NCI-H524 treated with DMSO at 0.1 percent for 48 hours (cell line): ENCODE results near the gene TRABD2B.

ENCODE experiments used
- DNase-seq: peaks from one replicate; lab custom pipeline; 2025; lab: John Stamatoyannopoulos, UW

TRABD2B gene

GRCh38 chr1:48021792-48022191, 24.6 kb upstream of the TRABD2B start:
- DNase-seq: no peak

DNA sequence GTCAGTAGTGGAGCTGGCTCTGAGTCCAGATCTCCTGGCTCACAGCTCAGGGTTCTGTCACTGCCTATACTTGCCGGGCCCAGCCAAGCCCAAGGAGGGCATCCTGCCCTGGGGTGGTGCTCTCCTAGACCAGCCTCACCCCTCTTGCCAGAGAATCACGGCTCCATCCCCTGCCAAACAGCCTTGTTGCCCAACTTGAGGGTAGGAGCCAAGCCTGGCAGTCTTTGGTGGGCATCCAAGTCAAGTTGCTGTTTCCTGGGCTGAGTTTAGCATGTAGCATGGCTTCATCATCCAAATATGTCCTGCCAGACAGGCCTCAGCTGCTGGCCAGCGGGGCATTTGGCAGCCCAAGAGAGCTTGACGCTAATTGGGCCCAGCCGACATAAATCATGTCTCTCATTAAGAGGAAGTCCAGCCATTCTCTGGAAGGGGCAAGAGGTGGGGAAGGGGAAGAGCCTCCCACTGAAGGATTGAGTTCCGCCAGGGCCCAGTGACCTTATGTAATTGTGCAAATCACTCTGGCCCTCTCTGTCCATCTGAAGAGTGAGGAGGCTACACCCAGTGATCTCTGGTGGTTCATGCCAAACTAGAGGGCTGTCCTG, 22.6 kb upstream of the TRABD2B start:
- DNase-seq: no peak

DNA sequence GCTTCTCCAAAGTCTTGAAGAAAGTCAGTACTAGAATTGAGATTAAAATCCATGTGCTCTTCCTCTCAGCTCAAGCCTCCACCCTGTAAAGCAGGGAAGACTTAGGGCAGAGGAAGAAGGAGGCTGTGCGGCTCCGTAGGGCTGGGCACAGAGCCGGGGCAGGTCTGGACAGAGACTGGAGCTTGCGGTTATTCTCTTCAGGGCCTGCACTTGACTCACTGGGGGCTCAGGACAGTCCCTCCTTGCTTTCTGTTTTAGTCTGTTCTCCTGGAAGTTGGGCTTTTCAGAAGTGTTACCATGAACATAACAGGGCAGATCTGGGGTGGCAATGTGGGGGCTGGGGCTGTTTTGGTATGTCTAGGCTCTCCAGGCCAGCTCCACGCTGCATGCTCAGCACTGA, 21.6 kb upstream of the TRABD2B start:
- DNase-seq: no peak

GRCh38 chr1:48017716-48018115, 20.5 kb upstream of the TRABD2B start:
- DNase-seq: no peak

GRCh38 chr1:48016515-48016914, 19.3 kb upstream of the TRABD2B start:
- DNase-seq: no peak

- no peak for DNase-seq
Measured at GRCh38 chr1:48013270-48013669, 16.1 kb upstream of the TRABD2B start.

DNA sequence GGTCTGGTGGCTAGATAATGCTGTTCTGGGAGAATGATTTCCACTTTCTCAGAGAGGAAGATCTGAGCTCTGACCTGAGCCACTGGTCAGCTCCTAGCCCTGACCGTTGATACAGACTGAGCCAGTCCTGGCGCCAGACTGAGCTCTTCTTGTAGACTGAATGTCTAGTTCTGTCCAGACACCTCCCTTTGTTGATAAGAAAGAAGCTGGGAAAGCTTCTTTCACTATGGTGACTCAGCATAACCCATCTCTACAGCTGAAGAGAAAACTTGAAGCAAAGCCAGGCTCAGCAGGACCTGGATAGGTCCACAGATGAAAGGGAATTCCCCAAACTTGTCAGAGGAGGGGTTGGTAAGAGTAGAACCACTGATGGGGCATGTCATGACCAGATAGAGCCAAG, 9.9 kb upstream of the TRABD2B start:
- no peak for DNase-seq

- no peak for DNase-seq
Measured at GRCh38 chr1:48006264-48006663, 9.1 kb upstream of the TRABD2B start.

- no peak for DNase-seq
Measured at GRCh38 chr1:48005253-48006117, 8.3 kb upstream of the TRABD2B start.

DNA sequence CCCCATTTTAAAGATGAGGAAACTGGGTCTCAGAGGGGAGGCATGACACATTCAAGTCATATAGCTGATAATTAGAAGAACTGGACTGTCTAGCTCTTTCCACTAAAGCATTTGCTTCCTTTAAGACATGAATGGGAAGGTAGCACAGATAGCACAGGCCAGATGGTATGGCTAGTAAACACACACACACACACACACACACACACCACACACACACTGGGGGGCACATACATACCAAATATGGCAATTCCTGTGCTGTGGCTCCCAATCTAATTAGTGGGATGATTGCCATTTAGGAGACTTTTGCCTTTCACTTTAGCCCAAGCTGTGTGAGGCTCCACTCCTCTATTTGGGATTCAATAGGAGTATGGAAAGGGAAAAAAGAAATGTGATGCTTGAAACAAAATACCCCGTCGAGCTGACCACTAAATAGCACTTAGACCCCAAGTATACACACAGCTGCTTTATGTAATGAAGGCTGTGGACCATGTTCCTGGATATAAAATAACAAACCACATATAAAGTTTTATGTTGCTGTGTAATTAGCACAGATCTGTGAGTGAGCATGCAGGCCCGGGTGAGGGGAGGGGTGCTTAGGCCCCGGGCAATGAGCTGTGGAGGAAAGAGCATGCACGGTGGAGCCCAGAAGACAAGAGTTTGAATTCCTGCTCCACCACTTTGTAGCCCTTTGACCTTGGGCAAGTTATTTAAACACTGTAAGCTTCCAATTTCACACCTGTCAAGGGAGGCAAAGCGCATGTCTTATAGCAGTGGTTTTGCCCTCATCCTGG, 6.8 kb upstream of the TRABD2B start:
- peak; percentile 75 for DNase-seq

- no peak for DNase-seq
Measured at GRCh38 chr1:48002142-48002541, 5.0 kb upstream of the TRABD2B start.

DNA sequence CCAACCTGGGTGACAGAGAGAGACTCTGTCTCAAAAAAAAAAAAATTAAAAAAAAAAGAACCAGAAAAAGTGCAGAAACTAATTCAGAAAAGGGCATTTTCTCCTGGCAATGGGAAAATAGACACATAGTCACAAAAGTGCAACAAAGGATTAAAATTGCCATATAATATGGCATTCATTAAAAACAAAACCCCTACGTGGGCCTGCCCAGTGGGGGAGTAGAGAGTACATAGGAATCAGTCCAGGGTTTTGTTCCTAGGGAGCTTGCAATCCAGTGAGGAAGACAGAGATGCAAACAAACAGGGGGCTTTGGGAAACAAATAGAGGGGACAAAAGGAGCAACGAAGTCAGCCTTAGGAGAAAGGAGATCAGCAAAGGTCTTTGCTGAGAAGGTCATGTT, 4.5 kb upstream of the TRABD2B start:
- no peak for DNase-seq

DNA sequence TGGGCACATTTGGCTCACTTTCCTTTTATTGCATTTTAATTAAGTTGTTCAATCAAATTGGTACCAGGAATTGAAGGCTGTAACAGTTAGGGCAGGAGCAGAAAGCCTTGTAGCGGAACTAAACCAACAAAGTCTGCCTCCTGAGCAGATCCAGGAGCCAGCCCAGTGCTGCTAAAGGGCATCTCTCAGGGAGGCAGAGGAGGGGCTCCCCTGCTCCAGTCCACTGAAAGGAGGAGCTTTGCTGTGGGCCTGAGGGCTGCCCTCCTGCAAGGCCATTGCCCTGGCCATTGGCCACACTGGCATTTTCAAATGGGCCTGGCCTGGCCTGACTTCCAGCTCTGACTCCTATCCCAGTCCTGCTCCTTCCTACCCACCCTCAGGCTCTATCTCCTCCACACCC, 3.7 kb upstream of the TRABD2B start:
- no peak for DNase-seq

DNA sequence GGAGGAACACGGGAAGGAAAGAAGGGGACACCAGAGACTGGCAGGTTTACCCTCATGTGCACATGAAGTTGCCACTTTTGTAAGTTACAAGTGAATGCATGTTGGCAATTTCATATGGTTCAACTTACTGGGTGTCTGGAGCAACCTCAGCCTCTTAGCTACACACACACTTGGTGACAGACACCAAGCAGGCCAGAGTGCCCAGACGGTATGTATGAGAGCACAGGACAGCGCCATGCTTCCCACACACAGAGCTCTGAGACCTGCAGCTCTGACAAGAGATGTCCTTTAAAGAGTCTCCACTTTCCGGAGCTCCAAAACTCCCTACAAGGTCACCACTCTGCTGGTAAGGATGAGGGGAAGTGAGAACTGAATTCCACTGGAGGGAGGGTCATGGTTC, 1.9 kb upstream of the TRABD2B start:
- DNase-seq: no peak

DNA sequence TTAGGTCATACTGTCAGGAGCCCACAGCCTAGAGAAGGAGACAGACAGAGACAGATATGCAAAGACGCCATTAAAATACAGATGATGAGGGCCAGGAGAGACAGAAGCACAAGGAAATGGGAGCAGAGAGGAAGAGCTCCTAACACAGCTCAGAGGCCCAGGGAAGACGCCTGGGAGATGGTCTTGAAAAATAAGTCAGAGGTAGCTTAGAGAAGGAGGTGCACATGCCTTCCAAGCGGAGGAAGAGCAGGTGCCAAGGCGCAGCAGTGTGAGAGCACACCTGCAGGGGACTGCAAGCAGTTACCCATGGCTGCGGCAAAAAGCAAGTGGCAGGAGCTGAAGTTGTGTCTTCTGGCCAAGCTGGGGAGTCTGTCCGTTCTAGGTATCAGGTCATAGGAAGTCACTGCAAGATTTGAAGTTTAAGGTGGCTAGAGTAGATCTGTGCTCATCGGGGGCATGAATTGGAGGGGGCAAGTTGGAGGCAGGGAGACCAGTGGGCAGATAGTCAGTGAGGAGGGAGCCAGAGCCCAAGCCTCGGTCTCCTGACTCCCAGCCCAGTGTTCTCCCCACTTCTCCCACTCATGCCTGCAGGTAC, 1.3 kb upstream of the TRABD2B start:
- no peak for DNase-seq

DNA sequence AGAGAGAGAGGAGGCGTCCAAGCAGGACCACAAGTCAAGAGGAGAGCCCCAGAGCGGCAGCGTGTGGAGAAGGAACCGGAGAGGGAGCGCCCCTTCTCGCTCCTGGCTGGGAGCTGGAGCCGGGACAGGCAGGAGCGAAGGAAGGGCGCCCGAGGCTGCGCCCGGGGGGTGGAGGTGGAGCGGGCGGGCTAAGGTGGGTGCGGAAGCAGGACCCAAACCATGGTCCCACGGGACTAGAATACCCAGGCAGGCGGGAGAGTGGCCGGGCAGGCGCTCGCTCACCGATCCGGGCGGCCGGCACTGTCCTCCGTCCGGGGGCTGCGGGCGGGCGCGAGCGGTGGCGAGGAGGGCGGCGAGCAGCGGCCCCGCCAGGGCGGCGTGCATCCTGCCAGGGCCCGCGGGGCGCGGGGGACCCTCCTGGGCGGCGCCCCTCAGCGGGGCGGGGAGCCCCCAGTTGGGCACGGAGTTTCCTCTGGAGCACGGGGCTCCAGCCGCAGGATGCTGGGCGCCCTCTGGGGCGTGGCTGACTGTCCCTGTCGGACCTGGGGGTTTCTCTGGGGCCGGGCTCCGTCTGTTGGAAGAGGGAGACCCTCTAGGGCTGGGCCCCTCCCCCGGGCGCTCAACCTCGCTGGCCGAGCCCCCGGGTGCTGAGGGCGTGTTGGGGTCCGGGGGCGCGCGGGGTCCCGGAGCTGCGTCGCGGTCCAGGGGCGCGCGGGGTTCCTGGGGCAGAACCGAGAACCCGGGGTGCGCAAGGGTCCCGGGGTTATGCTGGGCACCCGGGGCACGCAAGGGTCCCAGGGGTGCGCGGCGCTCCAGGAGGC, 569 bp downstream of the TRABD2B start:
- DNase-seq: no peak

GRCh38 chr1:47996060-47996405, 1.2 kb downstream of the TRABD2B start:
- DNase-seq: no peak

DNA sequence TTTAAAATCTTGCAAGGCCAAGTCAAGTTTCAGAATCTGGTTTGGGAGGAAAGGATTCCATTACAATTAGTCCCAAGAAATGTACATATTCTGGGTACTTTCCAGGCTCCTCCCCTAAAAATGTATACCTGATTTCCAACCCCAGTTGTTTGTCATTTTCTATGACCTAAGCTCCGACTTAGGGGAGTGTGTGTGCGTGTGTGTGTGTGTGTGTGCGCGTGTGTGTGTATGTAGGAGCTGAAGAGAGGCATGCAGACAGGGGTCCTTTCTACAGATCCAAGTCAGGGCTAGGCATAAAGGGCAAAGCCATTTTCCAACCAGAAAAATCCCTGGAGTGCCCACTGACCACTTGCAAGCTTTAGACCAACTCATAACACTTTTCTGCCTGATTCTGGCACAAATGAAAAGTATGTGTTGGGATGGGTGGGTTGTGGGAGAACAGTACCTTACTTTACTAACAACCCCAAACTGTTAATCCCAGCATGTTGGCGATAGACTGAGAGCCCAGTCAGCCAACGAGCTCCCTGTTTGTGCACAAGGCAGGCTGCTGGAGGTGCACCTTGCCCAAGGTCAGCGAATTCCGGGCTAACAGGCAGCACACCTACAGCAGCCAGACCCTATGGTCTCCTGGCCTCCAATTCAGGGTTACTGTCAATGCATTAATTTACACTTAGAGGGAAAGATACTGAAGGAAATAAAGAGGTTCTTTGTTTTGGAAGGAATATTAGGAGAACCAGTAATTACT, 1.7 kb downstream of the TRABD2B start:
- DNase-seq: no peak

DNA sequence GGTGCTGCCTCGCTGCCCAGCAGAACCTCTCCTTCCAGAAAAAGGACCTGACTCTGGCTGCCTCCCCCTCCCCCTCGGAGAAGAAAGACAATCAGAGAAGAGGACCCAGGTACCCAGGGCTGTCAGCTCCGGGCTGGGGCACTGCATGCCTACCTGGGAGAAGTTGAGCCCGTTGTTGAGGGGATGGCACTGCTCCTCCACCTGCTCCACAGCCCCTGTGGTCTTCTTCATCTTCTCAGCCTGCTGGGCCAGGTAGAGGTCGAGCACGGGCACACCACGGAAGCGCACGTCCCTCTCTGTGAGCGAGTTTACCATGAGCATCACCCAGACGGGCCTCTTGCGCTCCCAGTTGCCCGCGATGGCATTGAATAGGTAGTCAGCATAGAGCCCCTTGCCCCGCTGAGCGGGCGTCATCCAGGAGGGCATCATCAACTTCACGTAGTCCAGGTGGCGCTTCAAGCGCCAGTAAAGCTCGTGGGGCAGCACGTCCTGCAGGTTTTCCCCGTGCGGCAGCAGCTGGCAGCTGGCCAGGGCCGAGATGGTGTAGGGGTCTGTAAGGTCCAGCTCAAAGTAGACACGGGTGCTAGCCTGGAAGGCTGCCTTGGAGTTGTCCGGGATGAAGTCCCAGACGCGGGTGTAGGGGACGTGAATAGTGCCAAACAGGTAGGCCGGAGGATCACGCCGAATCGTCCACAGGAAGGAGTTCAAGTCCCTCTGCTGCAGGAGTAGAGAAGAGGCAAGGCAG, 3.1 kb downstream of the TRABD2B start:
- no peak for DNase-seq

GRCh38 chr1:47993416-47993740, 3.8 kb downstream of the TRABD2B start:
- DNase-seq: no peak
